Tibial nerve (tissue), 4 donors: ENCODE results near the gene MMP25. TPM values are rescaled to one million over a fixed set of nuclear protein-coding genes. Genes with fewer than 3 reads are reported as not detected.

Source experiments
- DNase-seq, 2 donors: peaks; one replicate each; pipeline ENCODE4 v3.0.0-alpha.2; 2019; ENCODE audit warnings: low spot score in 2 of 2
- H3K27ac ChIP-seq, 4 donors: fragments of 200-600 bp; sonication (generic) in 3 of 4; one replicate each; pipeline ENCODE4 v1.5.1; 2017 to 2019; ENCODE audit warnings: mild to moderate bottlenecking in 1 of 4
- H3K27me3 ChIP-seq, 2 donors: fragments of 200-600 bp; sonication (generic) in 1 of 2; one replicate each; pipeline versions ENCODE4 v1.5.1 to v1.6.0; 2017 to 2019
- H3K36me3 ChIP-seq, 3 donors: fragments of 200-600 bp; sonication (generic); one replicate each; pipeline ENCODE4 v1.5.1; 2018 to 2019
- H3K4me1 ChIP-seq, 4 donors: fragments of 200-600 bp; sonication (generic) in 3 of 4; one replicate each; pipeline ENCODE4 v1.5.1; 2017 to 2019
- H3K4me3 ChIP-seq, 4 donors: fragments of 200-600 bp; sonication (generic) in 3 of 4; one replicate each; pipeline ENCODE4 v1.5.1; 2017 to 2019; ENCODE audit warnings: mild to moderate bottlenecking in 1 of 4, moderate library complexity in 1 of 4
- H3K9me3 ChIP-seq, 4 donors: fragments of 200-600 bp; sonication (generic) in 3 of 4; one replicate each; pipeline ENCODE4 v1.5.1; 2017 to 2019
- CTCF ChIP-seq, 5 experiments: fragments of 200-600 bp in 3 of 5; fragments of 450-650 bp in 2 of 5; sonication (generic) in 3 of 5; IDR thresholded peaks; one replicate each; pipeline ENCODE4 v1.5.1; 2016 to 2019; ENCODE audit warnings: antibody characterized with exemption in 5 of 5, mild to moderate bottlenecking in 3 of 5, moderate library complexity in 2 of 5
- EP300 ChIP-seq, 2 donors: sonication (generic); formaldehyde crosslinking; IDR thresholded peaks; one replicate each; pipeline ENCODE4 v1.6.1; 2017; ENCODE audit warnings: antibody characterized with exemption in 2 of 2, mild to moderate bottlenecking in 1 of 2
- POLR2A ChIP-seq, 2 donors: fragments of 450-650 bp; IDR thresholded peaks; one replicate each; pipeline ENCODE4 v1.6.1; 2017; ENCODE audit warnings: antibody characterized with exemption in 2 of 2, mild to moderate bottlenecking in 2 of 2, moderate library complexity in 2 of 2
- WGBS, 2 donors: methylation state at CpG; one replicate each; pipeline ENCODE4 v1.1.5; 2018; 5-methylcytosine and 5-hydroxymethylcytosine counted together
- total RNA-seq, 4 donors: library from RNA; depleted of rRNA; stranded (reverse); fragments of >200 nt; gene quantifications; one replicate each; pipeline ENCODE4 v1.1.0, GENCODE V29; 2016

MMP25 gene
- total RNA-seq, 4 donors from 2014 or later = under 0.01 to 0.42 TPM; not detected in 2

GRCh38 chr16:3092501-3092941 is 46.2 kb downstream of the MMP25 start:
- peaks cover 0 to 4% (median 0%) of the 10 kb centered on the region in 4 donors for H3K4me1 ChIP-seq
- H3K4me3 ChIP-seq = no peak overlapping the region
- no peaks in the 10 kb centered on the region for H3K36me3 ChIP-seq
- H3K9me3 ChIP-seq = no peaks in the 10 kb centered on the region
- WGBS, 2 donors = 61 to 63% methylated on average over 13 to 19 of the region's 20 CpGs
- no peak for TF ChIP-seq CTCF (IDR thresholded peaks at IDR 0.05)
- no peak for TF ChIP-seq EP300 (IDR thresholded peaks at IDR 0.05)
- H3K27me3 ChIP-seq = peaks cover 0 to 38% of the 10 kb centered on the region in 2 donors
- no peak for DNase-seq
- H3K27ac ChIP-seq = no peak overlapping the region

GRCh38 chr16:3094289-3095027 is 48.1 kb downstream of the MMP25 start:
- DNase-seq = no peak
- H3K27ac ChIP-seq = no peak overlapping the region
- no peaks in the 10 kb centered on the region for H3K4me1 ChIP-seq
- no peak overlapping the region for H3K4me3 ChIP-seq
- H3K27me3 ChIP-seq = peaks cover 0 to 54% of the 10 kb centered on the region in 2 donors
- no peaks in the 10 kb centered on the region for H3K9me3 ChIP-seq
- TF ChIP-seq CTCF (IDR thresholded peaks at IDR 0.05) = peak in 2 of 5 experiments; percentile 35 to 39
- TF ChIP-seq EP300 (IDR thresholded peaks at IDR 0.05) = no peak
- 88 to 92% methylated on average over 22 of the region's 22 CpGs for WGBS, 2 donors
- no peaks in the 10 kb centered on the region for H3K36me3 ChIP-seq

GRCh38 chr16:3095869-3096268 is 49.5 kb downstream of the MMP25 start:
- no peaks in the 10 kb centered on the region for H3K36me3 ChIP-seq
- H3K4me1 ChIP-seq = peaks cover 0 to 7% (median 2%) of the 10 kb centered on the region in 4 donors
- H3K9me3 ChIP-seq = no peaks in the 10 kb centered on the region
- H3K27ac ChIP-seq = no peak overlapping the region
- H3K4me3 ChIP-seq = no peak overlapping the region
- H3K27me3 ChIP-seq = peaks cover 0 to 66% of the 10 kb centered on the region in 2 donors
- 29 to 39% methylated on average over 4 of the region's 4 CpGs for WGBS, 2 donors
- DNase-seq = no peak
- TF ChIP-seq POLR2A (IDR thresholded peaks at IDR 0.05) = no peak
- no peak for TF ChIP-seq EP300 (IDR thresholded peaks at IDR 0.05)
- peak in 1 of 5 experiments; percentile 7 for TF ChIP-seq CTCF (IDR thresholded peaks at IDR 0.05)

GRCh38 chr16:3096362-3096761 is 50.0 kb downstream of the MMP25 start:
- TF ChIP-seq CTCF (IDR thresholded peaks at IDR 0.05) (no peak), POLR2A (IDR thresholded peaks at IDR 0.05) (no peak), EP300 (IDR thresholded peaks at IDR 0.05) (no peak)
- no peak overlapping the region for H3K4me3 ChIP-seq
- peaks cover 0 to 7% (median 3%) of the 10 kb centered on the region in 4 donors for H3K4me1 ChIP-seq
- 81 to 82% methylated on average over 5 to 6 of the region's 6 CpGs for WGBS, 2 donors
- no peaks in the 10 kb centered on the region for H3K9me3 ChIP-seq
- no peak overlapping the region for H3K27ac ChIP-seq
- H3K36me3 ChIP-seq = no peaks in the 10 kb centered on the region
- no peak for DNase-seq
- peaks cover 0 to 67% of the 10 kb centered on the region in 2 donors for H3K27me3 ChIP-seq

GRCh38 chr16:3097266-3097665 is 50.9 kb downstream of the MMP25 start:
- no peaks in the 10 kb centered on the region for H3K36me3 ChIP-seq
- WGBS, 2 donors = 40 to 48% methylated on average over 8 of the region's 8 CpGs
- no peak for TF ChIP-seq CTCF (IDR thresholded peaks at IDR 0.05)
- TF ChIP-seq POLR2A (IDR thresholded peaks at IDR 0.05) = no peak
- no peak overlapping the region for H3K4me3 ChIP-seq
- peaks cover 0 to 7% (median 3%) of the 10 kb centered on the region in 4 donors for H3K4me1 ChIP-seq
- peaks cover 0 to 67% of the 10 kb centered on the region in 2 donors for H3K27me3 ChIP-seq
- H3K27ac ChIP-seq = no peak overlapping the region
- no peak for DNase-seq
- no peaks in the 10 kb centered on the region for H3K9me3 ChIP-seq
